GM21737 (cell line): ENCODE data around the gene TOM1.
A peak's percentile ranks its signal among the peaks of the same experiment; 100 is the strongest.
"Not testable (repeated sequence)": the region's sequence is repeated elsewhere in the genome, so short reads cannot be mapped to it uniquely, and the experiment has no call there.

ENCODE experiments used
- ATAC-seq: cut with Tn5 transposase; IDR thresholded peaks from one replicate; pipeline ENCODE4 v1.9.1; 2021; ENCODE audit warnings: mild to moderate bottlenecking, moderate library complexity; ENCODE audit not compliant: unreplicated experiment

TOM1 gene

DNA sequence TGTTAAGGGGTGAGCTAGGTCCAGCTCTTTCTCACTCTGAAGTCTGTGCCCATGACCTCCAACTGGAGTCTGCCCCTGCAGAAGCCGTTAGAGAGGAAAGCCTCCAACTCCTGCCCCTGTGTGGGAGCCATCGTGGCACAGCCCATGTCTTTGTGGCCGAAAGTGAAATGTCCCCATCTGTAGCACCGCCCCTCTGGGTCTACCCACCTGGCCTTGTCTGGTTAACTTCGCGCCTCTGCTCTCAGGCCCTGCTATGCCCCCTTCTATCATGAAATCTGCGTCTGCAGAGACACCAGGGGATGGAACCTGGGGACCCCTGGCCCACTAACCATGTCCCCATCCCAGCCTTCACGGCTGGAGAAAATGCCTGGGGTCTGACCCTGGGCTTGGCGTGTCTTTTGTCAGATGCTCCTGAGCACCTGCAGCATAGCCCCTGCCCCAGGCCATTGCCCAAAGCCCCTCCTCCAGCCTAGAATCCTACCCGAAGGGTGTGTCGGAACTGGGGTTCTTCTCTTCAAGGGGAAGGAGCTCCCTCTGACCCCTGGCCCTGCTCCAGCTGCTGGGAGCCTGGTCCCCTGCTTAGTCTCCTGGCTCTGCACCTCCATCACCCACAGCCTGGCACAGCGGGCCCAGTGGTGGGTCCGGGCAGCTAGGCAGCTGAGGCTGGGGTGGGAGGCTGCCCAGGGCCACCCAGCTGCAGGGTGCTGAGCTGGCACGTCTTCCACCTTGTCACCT, 45.4 kb downstream of the TOM1 start:
- no peak for ATAC-seq

DNA sequence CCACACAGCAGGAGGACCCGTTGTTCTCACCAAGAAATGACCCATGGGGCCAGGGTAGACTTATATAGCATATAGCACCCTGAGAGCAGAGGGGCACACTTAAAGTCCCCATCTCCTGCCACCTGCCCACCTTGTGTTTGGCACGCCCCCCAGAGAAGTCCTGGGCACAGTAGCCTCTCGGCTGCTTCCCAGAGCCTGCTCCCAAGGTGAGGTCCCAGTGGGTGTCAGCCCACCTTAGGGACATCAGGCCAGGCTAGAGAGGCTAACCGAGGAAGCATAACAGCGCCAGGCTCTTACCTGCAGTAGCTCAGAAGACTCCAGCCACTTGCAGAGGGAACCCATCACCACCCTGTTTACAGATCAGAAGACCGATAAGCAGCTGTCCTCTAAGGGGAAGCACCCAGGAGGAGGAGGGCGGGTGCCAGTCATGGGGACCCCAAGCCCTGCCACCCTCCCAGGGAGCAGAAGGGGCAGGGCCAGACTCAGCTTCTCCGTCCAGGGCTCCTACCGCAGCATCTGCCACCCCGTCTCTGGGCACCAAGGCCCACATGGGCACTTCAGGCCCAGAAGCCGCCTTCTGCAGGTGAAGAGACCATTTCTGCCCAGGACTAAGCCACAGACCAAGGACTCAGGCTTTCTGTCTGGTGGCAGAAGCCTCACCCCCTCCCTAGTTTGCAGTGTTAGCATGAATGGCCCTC, 46.3 kb downstream of the TOM1 start:
- no peak for ATAC-seq

DNA sequence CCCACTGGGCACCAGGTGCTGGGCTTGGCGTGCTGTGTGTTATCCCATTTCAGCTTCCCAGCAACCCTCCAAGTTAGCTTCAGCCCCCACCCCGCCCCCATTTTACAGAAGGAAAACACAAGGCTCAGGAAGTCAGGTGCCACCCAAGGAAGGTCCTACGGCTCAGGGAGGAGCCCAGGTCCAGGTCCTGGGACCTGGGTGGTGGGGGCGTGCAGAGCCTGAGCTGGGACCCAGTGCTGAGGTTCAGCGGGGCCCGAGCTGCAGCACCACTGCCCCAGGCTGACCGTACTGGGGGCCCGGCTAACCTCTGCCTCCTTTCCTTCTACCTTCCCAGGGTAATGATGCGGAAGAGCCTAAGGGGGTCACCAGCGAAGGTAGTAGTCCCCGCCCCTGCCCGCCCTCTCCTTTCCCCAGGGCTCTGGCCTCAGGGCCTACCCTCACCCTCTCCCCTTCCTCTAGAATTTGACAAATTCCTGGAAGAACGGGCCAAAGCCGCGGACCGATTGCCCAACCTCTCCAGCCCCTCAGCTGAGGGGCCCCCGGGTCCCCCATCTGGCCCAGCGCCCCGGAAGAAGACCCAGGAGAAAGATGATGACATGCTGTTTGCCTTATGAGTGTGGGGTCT, 47.0 kb downstream of the TOM1 start:
- no peak for ATAC-seq

GRCh38 chr22:35347462-35347861, 47.8 kb downstream of the TOM1 start:
- no peak for ATAC-seq

GRCh38 chr22:35348026-35348590, 48.4 kb downstream of the TOM1 start:
- no peak for ATAC-seq

DNA sequence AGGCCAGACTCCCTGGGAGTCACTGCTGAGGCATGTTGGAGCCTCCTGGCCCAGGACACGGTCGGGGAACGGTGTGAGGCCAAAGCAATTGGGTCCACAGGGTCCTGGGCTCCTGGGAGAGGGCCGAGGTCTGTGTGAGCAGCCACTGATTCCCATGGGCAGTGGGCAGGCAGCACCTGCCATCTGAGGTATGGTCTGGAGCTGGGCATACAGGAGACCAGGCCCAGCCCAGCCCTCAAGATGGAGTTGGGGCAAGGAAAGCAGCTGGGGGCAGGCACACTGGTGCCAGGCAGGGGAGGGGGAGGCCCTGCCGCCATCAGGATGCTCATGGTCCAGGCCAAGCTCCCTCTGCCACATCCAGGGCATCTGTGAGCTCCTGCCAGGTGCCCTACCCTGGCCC, 49.0 kb downstream of the TOM1 start:
- ATAC-seq: no peak

- no peak for ATAC-seq
Observed at GRCh38 chr22:35349368-35349703, 49.6 kb downstream of the TOM1 start.

GRCh38 chr22:35349704-35350538, 50.2 kb downstream of the TOM1 start:
- no peak for ATAC-seq

GRCh38 chr22:35350539-35351503, 51.1 kb downstream of the TOM1 start:
- ATAC-seq: peak; percentile 76

- no peak for ATAC-seq
Observed at GRCh38 chr22:35352214-35353111, 52.8 kb downstream of the TOM1 start.

- no peak for ATAC-seq
Observed at GRCh38 chr22:35353318-35353717, 53.6 kb downstream of the TOM1 start.

- ATAC-seq: no peak
Observed at GRCh38 chr22:35354068-35354467, 54.4 kb downstream of the TOM1 start.

DNA sequence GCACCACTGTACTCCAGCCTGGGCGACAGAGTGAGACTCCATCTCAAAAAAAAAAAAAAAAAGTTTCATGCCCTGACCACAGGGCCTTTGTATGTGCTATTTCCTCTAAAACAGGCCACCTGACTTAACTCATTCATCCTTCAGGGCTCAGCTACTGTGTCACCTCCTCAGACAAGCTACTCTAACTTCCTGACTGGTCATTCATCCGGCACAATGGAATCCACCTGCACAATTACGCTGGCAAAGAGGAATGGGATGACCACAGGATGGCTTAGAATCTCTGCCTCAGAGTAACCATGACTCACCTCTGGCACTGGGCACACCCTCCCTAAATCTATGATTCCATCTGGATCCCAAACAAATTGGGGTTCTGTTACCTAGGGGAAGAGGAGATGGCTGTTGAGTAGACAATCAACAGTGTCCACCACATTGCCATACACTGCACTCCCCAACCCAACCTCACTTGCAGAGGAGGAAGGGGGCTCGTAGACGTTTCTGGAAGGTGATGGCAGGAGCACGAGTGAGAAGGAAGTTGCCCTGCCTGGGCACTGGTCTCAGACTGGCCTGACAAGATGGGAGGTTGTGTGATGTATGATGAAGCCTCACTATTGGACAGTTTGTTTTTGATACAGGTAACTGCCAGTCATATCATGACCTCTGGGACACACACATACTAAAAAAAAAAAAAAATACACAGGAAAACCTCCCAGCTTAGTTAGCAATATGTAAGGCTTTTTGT, 58.4 kb downstream of the TOM1 start:
- ATAC-seq: no peak

DNA sequence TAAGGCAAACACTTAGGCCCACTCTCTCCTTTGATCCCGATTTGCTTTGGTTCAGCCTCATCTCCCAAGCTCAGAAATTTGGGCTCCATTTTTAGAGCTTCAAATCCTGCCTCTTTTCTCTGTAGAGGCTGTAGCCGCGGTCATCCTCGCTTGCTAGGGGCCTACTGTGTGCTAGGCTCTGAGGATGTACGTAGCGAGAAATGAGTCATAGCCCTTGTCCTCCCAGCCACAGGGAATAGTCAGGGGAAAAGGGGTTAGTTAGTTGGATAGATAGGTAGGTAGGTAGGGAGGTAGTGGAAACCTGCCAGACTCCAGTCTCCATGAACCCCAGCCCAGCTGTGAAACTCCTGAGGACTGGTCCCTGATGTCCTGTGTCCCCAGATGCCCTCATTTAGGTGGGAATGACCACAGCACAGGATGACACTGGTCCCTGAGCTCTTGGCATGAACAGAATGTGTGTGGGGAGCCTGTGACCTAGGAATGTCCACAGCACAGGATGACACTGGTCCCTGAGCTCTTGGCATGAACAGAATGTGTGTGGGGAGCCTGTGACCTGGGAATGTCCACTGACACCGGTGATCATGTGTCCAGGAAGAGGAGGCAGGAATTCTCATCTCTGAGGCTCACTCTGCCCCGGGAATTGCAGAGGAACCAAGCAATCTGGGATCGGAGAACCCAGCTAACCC, 59.8 kb downstream of the TOM1 start:
- no peak for ATAC-seq

DNA sequence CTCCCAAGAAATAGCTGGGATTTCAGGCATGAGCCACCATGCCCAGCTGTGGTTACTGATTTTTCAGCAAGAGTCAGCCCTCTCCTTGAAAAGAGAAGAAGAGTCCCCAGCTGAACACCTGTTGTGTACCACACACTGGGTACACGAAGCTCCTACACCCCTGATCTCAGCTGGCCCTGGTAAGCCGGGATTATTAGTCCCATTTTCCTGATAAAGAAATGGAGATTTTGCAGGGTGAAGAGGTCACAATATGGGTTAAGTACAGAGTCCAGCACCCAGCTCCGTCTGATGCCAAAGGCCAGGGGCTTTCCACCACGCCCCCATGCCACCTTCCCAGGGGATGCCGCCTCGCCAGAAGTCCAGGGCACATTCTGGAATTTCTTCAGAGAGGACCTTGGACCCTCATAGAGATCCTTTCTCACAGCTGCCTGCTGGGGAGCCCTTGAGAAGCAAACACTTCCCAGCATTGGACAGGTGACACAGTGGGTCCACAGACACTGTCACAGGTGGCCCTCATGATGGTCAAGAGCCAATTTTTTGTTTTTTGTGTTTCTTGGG, 61.4 kb downstream of the TOM1 start:
- no peak for ATAC-seq

DNA sequence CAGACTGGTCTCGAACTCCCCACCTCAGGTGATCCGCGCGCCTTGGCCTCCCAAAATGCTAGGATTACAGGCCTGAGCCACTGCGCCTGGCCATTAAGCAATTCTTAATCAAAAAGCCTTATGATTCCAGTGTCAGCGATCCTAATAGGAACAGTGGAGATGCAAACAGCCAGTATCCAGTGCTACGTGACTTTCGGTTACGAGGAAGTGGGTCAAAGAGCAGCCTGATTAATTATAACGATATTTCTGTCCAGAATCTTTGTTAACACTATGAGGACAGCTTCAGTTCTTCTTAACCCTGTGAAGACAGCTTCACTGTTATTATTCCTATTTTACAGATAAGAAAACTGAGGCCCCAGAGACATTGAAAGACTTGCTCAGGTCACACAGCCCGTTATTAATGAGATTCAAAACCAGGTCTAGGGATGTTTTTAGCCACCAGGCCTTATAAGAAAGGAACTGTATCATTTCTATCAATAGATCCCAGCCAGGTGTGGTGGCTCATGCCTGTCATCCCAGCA, 63.9 kb downstream of the TOM1 start:
- ATAC-seq: no peak

- not testable (repeated sequence) for ATAC-seq
Observed at GRCh38 chr22:35364230-35364629, 64.5 kb downstream of the TOM1 start.
